CD4-positive, alpha-beta T cell treated with Interferon alpha-2 for 1 hour (primary cell): ENCODE results near the gene AMPH.
A peak's percentile ranks its signal among the peaks of the same experiment; 100 is the strongest.
"Not testable (repeated sequence)": the region's sequence is repeated elsewhere in the genome, so short reads cannot be mapped to it uniquely, and the experiment has no call there.

Experiments used
- DNase-seq, 2 donors: peaks; one replicate each; pipeline ENCODE4 v3.0.0-alpha.2; 2020 to 2022

Gene AMPH

GRCh38 chr7:38452681-38453108, 178.5 kb downstream of the AMPH start:
- DNase-seq = no peak

- no peak for DNase-seq
Measured at GRCh38 chr7:38451840-38452239, 179.3 kb downstream of the AMPH start.

GRCh38 chr7:38448584-38449234, 182.5 kb downstream of the AMPH start:
- DNase-seq = no peak

DNA sequence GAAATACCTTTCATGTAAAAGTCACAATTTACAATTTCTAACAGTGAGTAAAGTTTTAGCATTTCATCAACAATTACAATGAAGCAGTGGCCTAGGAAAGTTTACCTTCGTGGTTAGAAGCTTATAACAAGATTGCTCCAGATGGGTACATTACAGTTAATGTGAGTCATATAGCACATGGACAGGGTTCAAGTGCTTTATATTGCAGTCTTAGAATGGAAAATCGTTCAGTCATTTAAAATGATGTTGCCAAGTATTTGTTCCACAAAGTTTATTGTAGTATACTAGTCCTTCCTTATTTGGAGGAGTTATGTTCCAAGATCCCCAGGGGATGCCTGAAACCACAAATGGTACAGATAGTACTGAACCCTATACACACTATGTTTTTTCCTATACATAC, 183.1 kb downstream of the AMPH start:
- no peak for DNase-seq

DNA sequence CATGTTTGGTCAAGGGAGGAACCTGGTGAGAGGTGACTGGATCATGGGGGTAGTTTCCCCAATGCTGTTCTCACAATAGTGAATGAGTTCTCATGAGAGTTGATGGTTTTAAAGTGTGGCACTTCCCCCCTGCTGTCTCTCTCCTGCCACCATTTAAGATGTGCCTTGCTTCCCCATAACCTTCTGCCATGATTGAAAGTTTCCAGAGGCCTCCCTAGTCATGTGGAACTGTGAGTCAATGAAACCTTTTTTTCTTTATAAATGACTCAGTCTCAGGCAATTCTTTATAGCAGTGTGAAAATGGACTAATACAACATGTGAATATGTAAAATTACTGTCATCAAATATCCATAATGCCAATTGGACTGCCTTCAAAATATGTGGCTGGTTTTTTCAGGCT, 192.2 kb downstream of the AMPH start:
- no peak for DNase-seq

DNA sequence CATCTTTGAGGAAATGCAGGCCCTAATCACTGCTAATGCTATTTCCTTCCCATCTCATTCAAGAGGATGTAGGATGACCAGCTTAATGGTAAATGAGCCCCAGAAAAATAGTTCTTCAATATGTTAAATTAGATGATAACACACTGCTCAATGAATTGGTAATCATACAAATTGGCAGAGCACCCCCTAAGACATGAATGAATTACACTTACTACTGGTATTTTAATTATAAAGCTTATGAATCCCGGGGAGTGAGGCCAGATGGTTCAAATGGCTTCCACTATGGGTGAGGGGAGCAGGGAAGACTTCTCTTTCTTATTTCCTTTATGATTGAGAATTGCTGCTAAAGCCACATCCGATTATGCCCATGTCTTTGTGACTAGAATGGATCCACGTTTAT, 198.5 kb downstream of the AMPH start:
- no peak for DNase-seq

GRCh38 chr7:38432080-38432479, 199.1 kb downstream of the AMPH start:
- DNase-seq = no peak

GRCh38 chr7:38429057-38429456, 202.1 kb downstream of the AMPH start:
- no peak for DNase-seq

DNA sequence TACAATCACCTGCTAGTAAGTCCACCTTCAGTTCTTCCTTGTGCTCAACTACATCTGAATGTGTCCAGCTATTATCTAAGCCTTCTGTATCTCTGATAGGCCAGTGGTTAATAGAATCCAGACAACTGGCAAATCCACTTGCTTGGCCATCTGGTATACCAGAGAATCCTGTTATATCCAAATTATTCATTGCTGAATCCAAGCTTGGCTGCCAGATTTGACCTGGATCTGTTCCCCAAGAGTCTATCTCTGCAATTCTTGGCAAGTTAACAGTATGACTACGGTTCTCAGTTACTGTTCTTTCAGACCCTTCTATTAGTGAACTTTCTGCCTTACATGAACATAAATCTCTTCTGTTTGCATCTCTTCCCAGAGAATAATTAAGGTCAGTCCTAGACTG, 203.1 kb downstream of the AMPH start:
- DNase-seq = no peak

- DNase-seq = no peak
Measured at GRCh38 chr7:38427279-38427955, 203.8 kb downstream of the AMPH start.

DNA sequence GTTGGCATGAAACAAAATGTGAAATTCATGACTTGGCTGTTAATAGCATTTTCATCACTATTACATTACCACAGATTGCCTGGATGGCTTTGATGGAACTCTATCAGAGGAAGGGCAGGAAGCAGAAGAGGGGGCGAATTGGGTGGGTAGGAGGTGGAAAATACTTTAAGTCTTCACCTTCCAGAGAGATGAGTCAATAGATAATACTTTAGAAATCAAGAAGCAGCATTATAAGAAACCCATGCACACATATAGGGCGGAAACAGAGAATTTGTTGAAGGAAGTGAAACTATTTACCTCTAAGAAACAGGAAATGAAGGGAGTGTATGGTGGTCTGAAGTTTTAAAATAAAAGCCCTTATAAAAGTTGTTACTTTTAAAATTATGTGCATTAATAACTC, 205.7 kb downstream of the AMPH start:
- DNase-seq = peak in 1 of 2 donors; percentile 15

DNA sequence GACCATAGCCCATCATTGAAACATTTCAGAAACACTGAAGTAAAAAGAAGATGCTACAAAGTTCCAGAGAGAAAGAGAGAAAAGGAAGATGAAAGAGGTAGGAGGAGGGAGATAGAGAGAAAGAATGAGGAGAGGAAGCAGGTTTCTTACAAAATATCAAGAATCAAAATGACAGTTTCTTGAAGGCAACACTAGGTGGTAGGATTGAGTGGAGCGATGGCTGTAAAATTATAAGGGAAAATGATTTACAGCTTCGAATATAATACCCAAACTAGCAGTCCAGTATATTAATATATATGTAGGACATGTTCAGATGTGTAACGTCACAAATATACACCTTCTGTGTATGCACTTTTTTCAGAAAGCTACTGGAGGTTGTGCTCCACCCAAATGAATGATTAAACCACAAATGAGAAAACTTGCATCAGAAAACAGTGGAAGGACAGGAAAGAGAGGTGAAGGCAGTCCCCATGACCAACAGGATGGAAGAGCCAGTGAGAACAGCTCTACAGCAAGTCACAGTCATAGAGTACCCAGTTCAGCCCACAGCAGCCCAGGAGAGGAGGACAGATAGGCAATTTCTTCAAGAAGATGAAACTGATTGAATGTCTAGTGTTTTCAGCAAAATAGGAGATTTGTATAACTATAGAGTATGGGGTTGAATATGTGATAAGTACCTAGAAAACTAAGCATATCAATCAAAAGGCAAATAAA, 206.3 kb downstream of the AMPH start:
- DNase-seq = peak in 1 of 2 donors; percentile 13

GRCh38 chr7:38413784-38414183, 217.4 kb downstream of the AMPH start:
- DNase-seq = no peak

DNA sequence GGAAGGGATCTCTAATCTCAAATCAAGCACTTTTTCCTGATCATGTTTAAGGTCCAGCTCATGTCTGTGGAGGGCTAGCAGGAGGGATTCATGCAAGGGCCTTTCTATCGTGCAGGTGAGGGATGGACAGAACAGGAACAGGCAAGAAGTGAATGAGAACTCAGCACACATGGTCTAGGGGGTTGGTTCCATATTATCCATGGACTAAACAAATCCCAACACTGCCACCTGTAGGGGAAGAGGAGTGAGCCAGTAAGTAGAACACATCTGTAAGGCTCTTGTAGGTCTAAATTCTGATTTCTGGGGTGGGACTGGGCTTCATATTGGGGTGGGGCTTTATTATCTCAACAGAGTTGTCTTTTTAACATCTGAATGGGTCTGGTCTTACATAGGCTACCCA, 219.8 kb downstream of the AMPH start:
- peak in 1 of 2 donors; percentile 12 for DNase-seq

DNA sequence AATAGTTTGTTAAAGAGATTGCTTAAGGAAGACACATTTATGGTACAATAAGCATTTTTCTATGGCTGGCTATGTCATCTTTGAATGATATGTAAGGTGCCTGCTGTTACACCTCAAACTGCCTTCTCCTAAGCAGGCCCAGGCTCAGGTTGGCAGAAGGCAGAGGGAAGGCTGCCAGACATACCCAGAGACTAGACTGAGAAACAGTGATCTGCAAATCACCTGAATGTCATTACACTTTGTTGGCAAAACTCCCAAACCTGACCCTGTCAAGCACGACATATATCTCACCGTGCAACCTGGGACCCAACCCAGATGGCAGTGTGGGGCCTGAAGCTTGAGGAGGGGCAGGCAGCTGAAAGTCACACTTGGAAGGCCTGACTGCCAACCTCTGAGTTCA, 221.1 kb downstream of the AMPH start:
- no peak for DNase-seq

- DNase-seq = no peak
Measured at GRCh38 chr7:38409531-38409930, 221.6 kb downstream of the AMPH start.

GRCh38 chr7:38398725-38399321, 232.3 kb downstream of the AMPH start:
- peak; percentile 44 to 60 for DNase-seq

- no peak for DNase-seq
Measured at GRCh38 chr7:38396852-38397251, 234.3 kb downstream of the AMPH start.

GRCh38 chr7:38395921-38396552, 235.1 kb downstream of the AMPH start:
- not testable (repeated sequence) for DNase-seq

GRCh38 chr7:38394660-38395059, 236.5 kb downstream of the AMPH start:
- no peak for DNase-seq

- no peak for DNase-seq
Measured at GRCh38 chr7:38393874-38394273, 237.3 kb downstream of the AMPH start.

DNA sequence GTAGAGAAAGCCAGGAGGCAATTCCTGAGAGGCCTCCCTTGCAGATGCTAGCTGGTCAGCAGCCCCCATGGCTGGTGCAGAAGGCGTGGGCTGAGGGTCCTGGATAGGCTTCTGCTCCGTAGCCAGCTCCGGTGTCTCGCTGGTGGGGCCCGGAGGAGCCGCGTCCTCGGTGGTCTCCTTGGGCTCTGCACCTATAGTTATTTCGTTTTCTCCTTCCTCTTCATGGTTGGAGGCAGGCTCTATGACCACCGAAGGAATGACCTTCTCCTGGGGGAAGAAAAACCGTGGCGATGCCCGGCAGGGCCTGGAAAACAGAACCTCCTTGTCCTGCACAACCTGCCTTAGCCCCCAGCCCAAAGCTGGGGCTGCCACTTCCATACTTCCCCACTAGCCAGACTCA, 239.4 kb downstream of the AMPH start:
- DNase-seq = no peak

GRCh38 chr7:38385682-38386081, 245.5 kb downstream of the AMPH start:
- no peak for DNase-seq
